ENCODE measurements around the gene MYLIP. TPM values are rescaled to one million over a fixed set of nuclear protein-coding genes. Genes with fewer than 3 reads are reported as not detected.

The MYLIP gene
- total RNA-seq, 2 experiments from 2014 or later, result 16.2 to 18.6 TPM

DNA sequence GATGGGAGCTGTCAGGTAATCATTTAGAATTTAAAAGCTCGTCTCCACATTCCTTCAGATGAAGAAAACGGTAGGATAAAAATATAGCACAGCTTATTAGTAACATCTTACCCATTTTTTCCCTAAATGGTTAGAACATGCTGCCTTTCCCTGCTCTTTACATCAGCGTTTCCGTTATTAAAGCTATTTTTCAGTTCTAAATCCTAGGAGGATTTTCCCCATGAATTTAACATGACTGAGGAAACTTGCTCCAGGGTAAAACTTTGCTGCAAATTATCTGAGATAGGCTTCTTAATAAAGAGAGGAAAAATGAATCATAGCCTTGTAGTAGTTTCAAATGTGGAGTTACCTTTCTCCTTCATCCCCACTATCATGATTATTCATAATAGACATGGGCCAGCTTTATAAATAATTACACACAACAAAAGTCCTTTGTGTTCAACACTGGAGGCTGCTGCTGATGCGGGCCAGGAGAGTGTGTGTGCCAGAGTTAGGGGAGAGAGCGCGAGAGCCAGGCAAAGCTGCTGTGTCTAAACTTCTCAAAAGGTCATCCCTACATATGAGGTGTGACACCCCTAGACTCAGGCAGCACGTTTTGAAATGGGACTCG, 24.4 kb downstream of the MYLIP start:
- DNase-seq, result no peak
- POLR2A ChIA-PET, result interaction anchor here (1.5 to 1.6 kb wide), 2 partner anchors 16 to 24 kb away, joined by 3 to 7 read pairs; partner anchors contain the start of gene MYLIP
- H3K4me3 Mint-ChIP-seq, result no peak overlapping the region
- H3K27ac Mint-ChIP-seq, result no peak overlapping the region
- H3K4me1 Mint-ChIP-seq, result no peaks in the 10 kb centered on the region
- H3K27me3 Mint-ChIP-seq, result no peaks in the 10 kb centered on the region
- CTCF ChIA-PET, result interaction anchor here (1.4 kb wide), 1 partner anchor 30 kb away, joined by 3 read pairs; no protein-coding TSS in a partner anchor
- peaks cover 67% of the 10 kb centered on the region for H3K36me3 Mint-ChIP-seq (ENCODE audit: low read depth)
- H3K9me3 Mint-ChIP-seq, result peaks cover 5% of the 10 kb centered on the region

DNA sequence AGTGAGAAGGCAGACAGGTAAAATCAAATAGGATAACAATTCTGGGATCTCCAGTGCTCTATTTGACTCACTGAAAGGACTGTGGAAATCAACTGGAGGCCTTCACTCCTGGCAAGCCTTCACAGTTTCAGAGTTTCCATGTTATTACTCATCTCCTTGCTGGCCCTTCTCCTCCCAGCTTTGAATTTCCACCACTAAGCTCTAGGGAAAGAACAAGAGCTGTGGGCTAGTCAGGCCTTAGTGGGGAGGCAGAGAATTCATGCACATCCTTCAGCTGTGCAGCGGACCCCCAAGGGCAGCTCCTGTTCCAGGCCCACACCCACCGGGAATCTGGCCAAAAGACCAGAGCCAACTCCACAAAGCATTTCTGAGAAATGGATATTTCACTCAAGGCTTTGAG, 26.0 kb downstream of the MYLIP start:
- Mint-ChIP-seq H3K27me3 (no peaks in the 10 kb centered on the region), H3K27ac (no peak overlapping the region), H3K4me3 (no peak overlapping the region), H3K36me3 (ENCODE audit: low read depth) (peaks cover 54% of the 10 kb centered on the region), H3K9me3 (peaks cover 5% of the 10 kb centered on the region), H3K4me1 (no peaks in the 10 kb centered on the region)
- ChIA-PET CTCF (no interaction called here), POLR2A (interaction anchor here (1.1 kb wide), 1 partner anchor 26 kb away, joined by 3 read pairs; the partner anchor contains the start of gene MYLIP)
- no peak for DNase-seq

DNA sequence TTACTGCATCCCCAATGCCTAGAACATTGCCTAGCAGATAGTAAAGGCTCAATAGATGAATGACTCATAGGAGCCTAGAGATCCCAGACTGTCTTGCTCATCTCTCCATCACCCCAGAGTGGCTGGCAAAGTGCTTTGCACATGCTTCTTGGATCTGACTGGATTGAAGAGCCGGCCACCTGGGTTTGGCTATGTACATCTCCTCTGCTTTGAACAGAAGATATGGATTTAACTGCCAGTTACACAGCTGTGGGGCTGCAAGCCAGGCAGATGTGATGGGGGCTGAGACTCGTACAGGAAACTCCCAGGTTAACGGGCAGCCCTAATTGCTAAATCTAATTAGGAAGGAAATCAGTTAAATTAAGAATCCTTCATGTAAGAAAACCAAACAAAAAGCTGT, 28.6 kb downstream of the MYLIP start:
- Mint-ChIP-seq H3K27me3 (no peaks in the 10 kb centered on the region), H3K9me3 (peaks cover 5% of the 10 kb centered on the region), H3K4me1 (peaks cover 7% of the 10 kb centered on the region), H3K27ac (no peak overlapping the region), H3K4me3 (no peak overlapping the region), H3K36me3 (ENCODE audit: low read depth) (peaks cover 32% of the 10 kb centered on the region)
- DNase-seq, result no peak
- POLR2A ChIA-PET, result interaction anchor here (1.5 kb wide), 1 partner anchor 10 kb away, joined by 6 read pairs; no protein-coding TSS in a partner anchor
- CTCF ChIA-PET, result no interaction called here

DNA sequence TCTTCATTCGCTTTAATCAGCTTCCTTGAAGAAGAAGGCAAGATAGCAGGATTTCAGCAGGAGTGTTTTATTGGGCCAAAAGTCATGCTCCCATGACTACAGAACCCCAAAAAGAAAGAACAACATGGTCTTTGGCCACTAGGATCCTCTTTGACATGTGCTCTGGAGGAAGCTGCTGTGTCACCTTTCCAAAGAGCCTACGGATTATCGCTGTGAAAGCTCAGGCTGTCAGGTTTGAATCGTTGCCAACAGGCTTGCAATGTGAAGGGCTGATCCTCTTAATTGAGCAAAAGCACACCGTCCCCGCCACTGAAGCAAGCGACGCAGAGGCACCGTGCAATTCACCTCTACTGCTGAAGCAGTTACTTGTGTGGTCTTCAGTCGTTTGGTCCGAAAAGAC, 29.0 kb downstream of the MYLIP start:
- POLR2A ChIA-PET, result interaction anchor here (1.5 kb wide), 1 partner anchor 11 kb away, joined by 6 read pairs; no protein-coding TSS in a partner anchor
- Mint-ChIP-seq H3K27me3 (no peaks in the 10 kb centered on the region), H3K9me3 (peaks cover 5% of the 10 kb centered on the region), H3K27ac (no peak overlapping the region), H3K4me1 (peaks cover 7% of the 10 kb centered on the region), H3K36me3 (ENCODE audit: low read depth) (peaks cover 30% of the 10 kb centered on the region), H3K4me3 (no peak overlapping the region)
- DNase-seq, result no peak
- CTCF ChIA-PET, result no interaction called here

DNA sequence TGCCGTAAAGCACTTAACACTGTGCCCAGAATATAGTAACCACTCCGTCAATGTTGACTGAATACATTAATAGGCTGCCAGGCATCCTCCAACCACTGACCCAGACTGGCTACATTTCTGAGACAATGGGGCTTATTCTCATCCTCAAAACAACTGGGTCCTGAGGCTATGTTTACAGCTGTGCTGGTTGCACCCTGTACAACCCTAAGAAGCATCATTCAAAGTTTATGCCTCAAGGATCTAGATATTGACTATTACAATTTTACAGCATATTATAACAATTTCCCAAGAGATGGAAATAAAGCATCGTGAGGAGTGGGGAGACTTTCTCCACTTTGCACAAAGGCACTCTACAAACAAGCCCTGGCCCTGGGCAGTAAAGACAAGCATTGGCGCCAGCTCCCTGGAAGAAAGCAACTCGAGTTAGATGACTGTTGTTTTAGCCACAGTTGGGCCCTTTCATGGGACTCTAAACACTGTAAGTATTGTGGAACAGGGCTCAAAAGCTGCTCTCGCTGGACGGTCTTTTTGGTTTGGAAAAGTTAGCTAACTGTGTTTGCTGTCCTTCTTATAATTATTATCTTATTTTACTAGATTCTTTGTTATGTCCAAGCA, 30.2 kb downstream of the MYLIP start:
- no peak overlapping the region for H3K27ac Mint-ChIP-seq
- H3K9me3 Mint-ChIP-seq, result peaks cover 5% of the 10 kb centered on the region
- CTCF ChIA-PET, result no interaction called here
- POLR2A ChIA-PET, result interaction anchor here (0.7 to 0.9 kb wide), 2 partner anchors 8 to 1924 kb away, joined by 3 read pairs; no protein-coding TSS in a partner anchor
- H3K4me3 Mint-ChIP-seq, result no peak overlapping the region
- peaks cover 11% of the 10 kb centered on the region for H3K4me1 Mint-ChIP-seq
- peaks cover 30% of the 10 kb centered on the region for H3K36me3 Mint-ChIP-seq (ENCODE audit: low read depth)
- no peak for DNase-seq
- H3K27me3 Mint-ChIP-seq, result no peaks in the 10 kb centered on the region

DNA sequence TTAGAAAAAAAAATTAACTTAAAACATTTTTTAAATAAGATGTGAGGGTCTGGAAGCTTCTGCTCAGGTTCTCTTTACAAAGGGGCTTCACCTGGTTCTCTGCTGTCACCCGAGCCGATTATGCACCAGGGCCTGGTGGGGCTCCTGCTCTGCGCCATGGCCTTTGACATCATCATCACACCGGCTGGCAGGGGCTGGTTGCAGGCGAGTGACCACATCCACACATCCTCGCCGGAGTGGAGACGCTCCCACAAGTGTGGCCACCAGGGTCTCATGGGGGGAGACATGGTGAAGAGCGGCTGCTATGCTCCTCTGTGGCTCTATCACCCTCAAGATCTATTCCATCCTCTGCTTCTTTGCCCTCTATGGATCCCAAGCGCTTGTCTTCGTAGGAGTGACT, 31.9 kb downstream of the MYLIP start:
- H3K36me3 Mint-ChIP-seq (ENCODE audit: low read depth), result peaks cover 13% of the 10 kb centered on the region
- no peak overlapping the region for H3K27ac Mint-ChIP-seq
- H3K9me3 Mint-ChIP-seq, result peaks cover 5% of the 10 kb centered on the region
- no peak for DNase-seq
- ChIA-PET CTCF (no interaction called here), POLR2A (no interaction called here)
- H3K4me1 Mint-ChIP-seq, result peaks cover 11% of the 10 kb centered on the region
- H3K4me3 Mint-ChIP-seq, result no peak overlapping the region
- peaks cover 3% of the 10 kb centered on the region for H3K27me3 Mint-ChIP-seq

DNA sequence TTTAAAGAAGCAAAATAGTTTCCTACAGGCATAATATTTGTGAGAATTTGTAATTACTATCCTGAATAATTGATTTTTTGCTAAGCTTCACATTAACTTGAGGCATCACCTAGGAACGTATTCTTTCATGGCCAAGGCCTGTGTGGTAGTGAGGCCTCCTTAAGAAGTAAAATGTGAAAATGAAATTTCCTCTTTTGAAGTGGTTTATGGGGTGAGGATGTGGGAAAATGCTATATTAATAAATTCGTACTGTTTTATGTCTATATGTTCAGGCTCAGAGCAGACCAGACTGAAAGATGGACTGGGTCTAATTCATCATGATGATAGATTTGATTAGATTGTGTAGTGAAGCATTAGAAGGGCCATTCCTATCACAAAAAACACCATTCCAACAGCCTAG, 33.1 kb downstream of the MYLIP start:
- peaks cover 4% of the 10 kb centered on the region for H3K36me3 Mint-ChIP-seq (ENCODE audit: low read depth)
- H3K4me3 Mint-ChIP-seq, result no peak overlapping the region
- no peak overlapping the region for H3K27ac Mint-ChIP-seq
- DNase-seq, result no peak
- POLR2A ChIA-PET, result interaction anchor here (1.9 to 2.0 kb wide), 2 partner anchors 31 to 34 kb away, joined by 4 to 11 read pairs; no protein-coding TSS in a partner anchor
- CTCF ChIA-PET, result no interaction called here
- H3K27me3 Mint-ChIP-seq, result peaks cover 12% of the 10 kb centered on the region
- H3K4me1 Mint-ChIP-seq, result peaks cover 11% of the 10 kb centered on the region
- peaks cover 2% of the 10 kb centered on the region for H3K9me3 Mint-ChIP-seq

DNA sequence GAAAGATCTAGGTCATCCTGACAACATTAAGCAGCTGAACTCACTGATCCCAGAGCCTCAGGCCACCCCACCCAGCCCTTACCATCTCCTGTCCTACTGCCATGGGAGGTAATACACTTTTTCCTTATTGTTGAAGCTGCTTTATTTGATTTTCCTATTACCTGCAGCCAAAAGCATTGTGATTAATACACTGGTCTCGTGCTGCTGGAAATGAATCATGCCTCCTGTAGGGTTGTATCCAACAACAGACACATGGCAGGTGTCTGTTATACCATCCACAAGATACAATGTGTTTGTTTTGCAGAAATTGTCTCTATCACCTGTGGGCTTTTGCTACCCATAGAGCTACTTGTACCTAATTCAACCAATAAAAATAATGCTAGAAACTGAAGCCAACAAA, 34.2 kb downstream of the MYLIP start:
- Mint-ChIP-seq H3K27ac (no peak overlapping the region), H3K9me3 (no peaks in the 10 kb centered on the region), H3K4me1 (peaks cover 14% of the 10 kb centered on the region), H3K36me3 (ENCODE audit: low read depth) (no peaks in the 10 kb centered on the region), H3K4me3 (no peak overlapping the region), H3K27me3 (peaks cover 19% of the 10 kb centered on the region)
- ChIA-PET POLR2A (interaction anchor here (0.8 to 2.0 kb wide), 4 partner anchors 12 to 44 kb away, joined by 3 to 11 read pairs (median 4); no protein-coding TSS in a partner anchor), CTCF (interaction anchor here (0.7 to 2.8 kb wide), 3 partner anchors 18 to 74 kb away, joined by 3 to 8 read pairs (median 8); no protein-coding TSS in a partner anchor)
- DNase-seq, result no peak

DNA sequence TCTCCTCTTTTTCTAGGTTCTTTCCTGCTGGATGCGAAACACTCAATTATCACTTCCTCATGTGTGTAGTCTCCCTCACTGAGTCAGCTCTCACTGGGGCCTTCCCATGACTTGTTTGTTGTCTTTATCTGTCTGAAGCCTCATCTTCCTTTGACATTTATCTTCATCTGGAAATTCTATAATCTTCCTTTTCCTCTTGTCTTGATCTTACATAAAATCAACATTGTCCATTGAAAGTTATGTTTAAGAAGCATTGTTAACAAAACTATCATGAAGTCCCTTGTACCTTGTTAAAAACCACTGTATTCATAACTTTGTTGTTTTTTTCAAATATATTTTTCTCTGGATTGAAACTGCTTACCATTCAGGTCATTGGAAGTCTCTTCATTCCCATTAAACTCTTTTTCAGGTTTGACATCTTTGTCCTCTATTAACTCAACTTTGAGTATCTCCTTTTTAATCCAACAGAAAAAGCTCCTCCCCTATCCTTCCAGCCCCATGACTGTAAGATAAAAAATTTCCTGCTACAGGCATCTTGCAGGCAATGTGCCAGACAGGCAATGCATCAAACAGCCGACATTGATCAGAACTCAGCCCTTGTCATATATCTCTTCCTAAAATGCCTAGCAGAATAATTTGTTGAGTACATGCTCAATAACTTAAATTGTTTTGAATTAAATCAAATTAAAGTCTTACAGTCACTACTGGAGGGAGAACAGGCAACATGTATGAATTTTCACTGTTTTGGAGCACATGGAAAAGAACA, 34.8 kb downstream of the MYLIP start:
- ChIA-PET CTCF (interaction anchor here (1.9 to 2.8 kb wide), 2 partner anchors 17 to 19 kb away, joined by 8 read pairs; no protein-coding TSS in a partner anchor), POLR2A (interaction anchor here (1.2 to 2.0 kb wide), 3 partner anchors 33 to 45 kb away, joined by 3 to 11 read pairs (median 4); no protein-coding TSS in a partner anchor)
- Mint-ChIP-seq H3K36me3 (ENCODE audit: low read depth) (no peaks in the 10 kb centered on the region), H3K9me3 (no peaks in the 10 kb centered on the region), H3K27me3 (peaks cover 26% of the 10 kb centered on the region), H3K27ac (no peak overlapping the region), H3K4me3 (no peak overlapping the region), H3K4me1 (peaks cover 20% of the 10 kb centered on the region)
- DNase-seq, result no peak

DNA sequence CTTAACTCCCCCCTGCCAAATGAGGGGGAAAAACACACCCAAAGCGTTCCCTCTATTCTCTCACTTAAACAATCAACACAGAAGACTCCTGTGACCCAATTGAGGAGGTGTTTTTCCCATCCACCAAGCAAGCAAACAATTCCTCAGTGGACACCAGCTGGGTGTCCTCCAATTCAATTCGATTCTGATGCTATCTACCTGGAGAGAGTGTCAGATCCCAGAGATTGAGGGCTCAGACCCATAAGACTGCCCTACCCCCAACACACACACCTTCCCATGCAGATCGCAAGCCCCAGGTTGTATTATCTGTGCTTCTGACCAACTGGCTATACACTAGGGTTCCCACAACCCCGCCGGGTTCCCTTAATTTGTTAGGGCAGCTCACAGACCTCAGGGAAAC, 36.8 kb downstream of the MYLIP start:
- no peak for DNase-seq
- Mint-ChIP-seq H3K27ac (no peak overlapping the region), H3K9me3 (no peaks in the 10 kb centered on the region), H3K27me3 (peaks cover 29% of the 10 kb centered on the region), H3K36me3 (ENCODE audit: low read depth) (no peaks in the 10 kb centered on the region), H3K4me1 (peaks cover 24% of the 10 kb centered on the region), H3K4me3 (no peak overlapping the region)
- POLR2A ChIA-PET, result interaction anchor here (1.2 kb wide), 1 partner anchor 29 kb away, joined by 3 read pairs; no protein-coding TSS in a partner anchor
- CTCF ChIA-PET, result interaction anchor here (1.1 to 2.8 kb wide), 2 partner anchors 17 to 37 kb away, joined by 4 to 8 read pairs; partner anchors contain the start of gene MYLIP

DNA sequence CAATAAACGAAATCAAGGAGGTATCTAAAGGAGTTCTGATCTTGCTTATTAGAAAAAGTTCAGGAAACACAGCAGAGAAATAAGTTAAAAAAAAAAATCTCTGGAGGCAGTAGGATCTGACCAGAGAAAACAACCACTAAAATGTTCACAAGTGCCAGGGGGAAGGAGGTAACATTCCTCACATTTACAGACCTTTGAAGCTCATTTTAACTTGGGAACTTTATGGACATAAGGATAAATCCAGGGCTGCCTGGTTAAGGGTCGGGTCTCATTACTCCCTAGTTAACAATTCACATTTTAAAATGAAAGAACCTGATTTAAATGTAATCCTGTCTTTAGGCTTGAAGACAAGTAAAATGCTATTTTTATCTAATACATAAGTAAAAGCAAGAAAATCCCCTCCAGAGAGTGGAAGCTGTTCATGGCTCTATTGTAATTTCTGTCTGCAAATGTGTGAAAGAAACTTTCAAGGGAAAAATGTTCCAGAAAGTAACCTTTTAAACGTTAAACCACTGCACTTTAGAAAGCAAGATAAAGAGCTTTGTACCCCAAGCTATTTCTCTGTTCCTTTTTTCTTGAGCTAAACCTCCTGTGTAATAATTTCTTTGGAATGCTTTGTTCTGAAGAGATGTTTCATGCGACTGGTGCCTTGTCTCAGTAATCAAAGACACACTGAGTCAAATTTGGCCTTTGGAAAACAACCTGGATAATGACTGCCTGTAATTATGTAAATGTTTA, 38.2 kb downstream of the MYLIP start:
- Mint-ChIP-seq H3K27me3 (peaks cover 34% of the 10 kb centered on the region), H3K27ac (no peak overlapping the region), H3K4me1 (peaks cover 22% of the 10 kb centered on the region), H3K4me3 (no peak overlapping the region), H3K9me3 (no peaks in the 10 kb centered on the region), H3K36me3 (ENCODE audit: low read depth) (no peaks in the 10 kb centered on the region)
- no peak for DNase-seq
- ChIA-PET POLR2A (interaction anchor here (1.2 kb wide), 1 partner anchor 30 kb away, joined by 3 read pairs; no protein-coding TSS in a partner anchor), CTCF (interaction anchor here (1.1 to 1.3 kb wide), 2 partner anchors 16 to 476 kb away, joined by 3 to 11 read pairs; no protein-coding TSS in a partner anchor)

DNA sequence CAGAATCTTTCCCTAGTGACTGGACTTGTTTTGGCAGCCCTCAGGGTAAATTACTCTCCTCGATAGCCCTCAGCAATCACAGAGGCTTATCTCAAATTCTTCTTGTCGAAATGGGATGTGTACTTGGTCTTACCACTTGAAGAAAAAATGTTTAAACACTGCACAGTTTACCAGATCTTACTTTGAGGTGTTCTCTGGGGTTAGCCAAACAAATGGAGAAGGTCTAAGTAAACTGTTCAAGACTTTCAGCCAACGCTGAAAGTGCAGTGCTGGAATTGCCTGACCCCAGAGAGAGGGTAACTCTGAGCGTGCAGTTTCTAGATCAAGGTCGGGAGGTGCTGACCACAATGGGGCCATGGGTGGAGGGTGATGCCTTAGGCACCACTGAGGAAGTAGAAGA, 39.2 kb downstream of the MYLIP start:
- H3K9me3 Mint-ChIP-seq, result no peaks in the 10 kb centered on the region
- peaks cover 34% of the 10 kb centered on the region for H3K27me3 Mint-ChIP-seq
- H3K4me1 Mint-ChIP-seq, result peaks cover 19% of the 10 kb centered on the region
- POLR2A ChIA-PET, result no interaction called here
- peak overlapping the region; percentile 2 for H3K27ac Mint-ChIP-seq
- peak; percentile 26 for DNase-seq
- H3K4me3 Mint-ChIP-seq, result no peak overlapping the region
- no peaks in the 10 kb centered on the region for H3K36me3 Mint-ChIP-seq (ENCODE audit: low read depth)
- CTCF ChIA-PET, result interaction anchor here (1.9 to 2.7 kb wide), 2 partner anchors 12 to 15 kb away, joined by 5 to 9 read pairs; no protein-coding TSS in a partner anchor

Measured in activated CD4-positive, alpha-beta memory T cell treated with anti-CD3 and anti-CD28 coated beads, Interleukin-2, amount 10 ng/mL, durations not matched to agents 7 days and 5 days (primary cell).